Nephron (organoid): ENCODE results near the gene GUCA1A.

Source experiments
- H3K27ac Mint-ChIP-seq, 3 experiments: 2 replicates each; pipeline ENCODE4 v1.8.0; 2020; ENCODE audit warnings: mixed read lengths in 3 of 3, mild to moderate bottlenecking in 2 of 3, moderate library complexity in 1 of 3
- H3K27me3 Mint-ChIP-seq: 2 replicates; pipeline ENCODE4 v1.8.0; 2021; ENCODE audit warnings: low read depth, mild to moderate bottlenecking, moderate library complexity, mixed read lengths
- H3K36me3 Mint-ChIP-seq: 2 replicates; pipeline ENCODE4 v1.8.0; 2020; ENCODE audit warnings: low read depth, mixed read lengths
- H3K4me1 Mint-ChIP-seq: 2 replicates; pipeline ENCODE4 v1.8.0; 2020; ENCODE audit warnings: mixed read lengths
- H3K4me3 Mint-ChIP-seq, 3 experiments: 2 replicates each; pipeline ENCODE4 v1.8.0; 2020; ENCODE audit warnings: mild to moderate bottlenecking in 3 of 3, mixed read lengths in 3 of 3, moderate library complexity in 2 of 3
- H3K9me3 Mint-ChIP-seq: 2 replicates; pipeline ENCODE4 v1.8.0; 2020; ENCODE audit warnings: mixed read lengths
- CTCF ChIP-seq, 3 experiments: fragments of 200-600 bp; sonication (generic); IDR thresholded peaks; one replicate each; pipeline ENCODE4 v1.5.0; 2021; ENCODE audit warnings: antibody characterized with exemption in 3 of 3; ENCODE audit not compliant: unreplicated experiment in 3 of 3

Gene GUCA1A

GRCh38 chr6:42128460-42129359 is 44.5 kb upstream of the GUCA1A start:
- Mint-ChIP-seq H3K4me3 (no peak overlapping the region), H3K9me3 (no peaks in the 10 kb centered on the region), H3K27ac (no peak overlapping the region), H3K4me1 (no peaks in the 10 kb centered on the region), H3K27me3 (peaks cover 4% of the 10 kb centered on the region), H3K36me3 (no peaks in the 10 kb centered on the region)
- TF ChIP-seq CTCF (IDR thresholded peaks at IDR 0.05; ENCODE audit: unreplicated experiment in 3 of 3): no peak

- H3K27ac Mint-ChIP-seq: no peak overlapping the region
- no peaks in the 10 kb centered on the region for H3K9me3 Mint-ChIP-seq
- H3K4me1 Mint-ChIP-seq: no peaks in the 10 kb centered on the region
- no peak for TF ChIP-seq CTCF (IDR thresholded peaks at IDR 0.05; ENCODE audit: unreplicated experiment in 3 of 3)
- H3K36me3 Mint-ChIP-seq: no peaks in the 10 kb centered on the region
- H3K4me3 Mint-ChIP-seq: no peak overlapping the region
- H3K27me3 Mint-ChIP-seq: peaks cover 4% of the 10 kb centered on the region
These were observed 43.8 kb upstream of the GUCA1A start for GRCh38 chr6:42129360-42129676.

- peaks cover 3% of the 10 kb centered on the region for H3K4me1 Mint-ChIP-seq
- H3K9me3 Mint-ChIP-seq: no peaks in the 10 kb centered on the region
- TF ChIP-seq CTCF (IDR thresholded peaks at IDR 0.05; ENCODE audit: unreplicated experiment in 3 of 3): no peak
These were observed 41.6 kb upstream of the GUCA1A start for GRCh38 chr6:42131531-42131930.

GRCh38 chr6:42133926-42134325 is 39.2 kb upstream of the GUCA1A start:
- H3K9me3 Mint-ChIP-seq: no peaks in the 10 kb centered on the region
- peaks cover 6% of the 10 kb centered on the region for H3K27me3 Mint-ChIP-seq
- H3K4me1 Mint-ChIP-seq: peaks cover 15% of the 10 kb centered on the region
- no peaks in the 10 kb centered on the region for H3K36me3 Mint-ChIP-seq
- H3K27ac Mint-ChIP-seq: no peak overlapping the region
- no peak for TF ChIP-seq CTCF (IDR thresholded peaks at IDR 0.05; ENCODE audit: unreplicated experiment in 3 of 3)
- H3K4me3 Mint-ChIP-seq: no peak overlapping the region

More at GRCh38 chr6:42131531-42131930, 41.6 kb upstream of the GUCA1A start:
- Mint-ChIP-seq H3K27ac (no peak overlapping the region), H3K4me3 (no peak overlapping the region), H3K36me3 (no peaks in the 10 kb centered on the region), H3K27me3 (no peaks in the 10 kb centered on the region)

- TF ChIP-seq CTCF (IDR thresholded peaks at IDR 0.05; ENCODE audit: unreplicated experiment in 3 of 3): no peak
These were observed 38.0 kb upstream of the GUCA1A start for GRCh38 chr6:42135161-42135560.

GRCh38 chr6:42135722-42136121 is 37.4 kb upstream of the GUCA1A start:
- Mint-ChIP-seq H3K9me3 (no peaks in the 10 kb centered on the region), H3K4me3 (no peak overlapping the region), H3K27me3 (peaks cover 10% of the 10 kb centered on the region), H3K4me1 (peaks cover 30% of the 10 kb centered on the region), H3K36me3 (no peaks in the 10 kb centered on the region), H3K27ac (no peak overlapping the region)
- no peak for TF ChIP-seq CTCF (IDR thresholded peaks at IDR 0.05; ENCODE audit: unreplicated experiment in 3 of 3)

More at GRCh38 chr6:42135161-42135560, 38.0 kb upstream of the GUCA1A start:
- no peak overlapping the region for H3K4me3 Mint-ChIP-seq
- no peaks in the 10 kb centered on the region for H3K36me3 Mint-ChIP-seq
- no peaks in the 10 kb centered on the region for H3K9me3 Mint-ChIP-seq
- H3K4me1 Mint-ChIP-seq: peaks cover 24% of the 10 kb centered on the region
- H3K27me3 Mint-ChIP-seq: peaks cover 10% of the 10 kb centered on the region
- no peak overlapping the region for H3K27ac Mint-ChIP-seq
